Suprapubic skin (tissue), 4 donors: ENCODE data around the gene VGF. TPM values are rescaled to one million over a fixed set of nuclear protein-coding genes. Genes with fewer than 3 reads are reported as not detected.

Experiments
- DNase-seq, 2 donors: peaks; one replicate each; pipeline ENCODE4 v3.0.0-alpha.2; 2019; ENCODE audit warnings: low spot score in 2 of 2
- H3K27ac ChIP-seq: fragments of 200-600 bp; sonication (generic); one replicate; pipeline ENCODE4 v1.5.1; 2019
- H3K27me3 ChIP-seq: fragments of 200-600 bp; sonication (generic); one replicate; pipeline ENCODE4 v1.5.1; 2019
- H3K36me3 ChIP-seq: fragments of 200-600 bp; sonication (generic); one replicate; pipeline ENCODE4 v1.5.1; 2019
- H3K4me1 ChIP-seq: fragments of 200-600 bp; sonication (generic); one replicate; pipeline ENCODE4 v1.5.1; 2019
- H3K4me3 ChIP-seq: fragments of 200-600 bp; sonication (generic); one replicate; pipeline ENCODE4 v1.5.1; 2019; ENCODE audit warnings: mild to moderate bottlenecking
- H3K9me3 ChIP-seq: fragments of 200-600 bp; sonication (generic); one replicate; pipeline ENCODE4 v1.5.1; 2019
- EP300 ChIP-seq: sonication (generic); formaldehyde crosslinking; IDR thresholded peaks from one replicate; pipeline ENCODE4 v1.6.1; 2017; ENCODE audit warnings: antibody characterized with exemption
- POLR2A ChIP-seq, 2 donors: fragments of 450-650 bp; IDR thresholded peaks; one replicate each; pipeline ENCODE4 v1.6.1; 2017; ENCODE audit warnings: antibody characterized with exemption in 2 of 2, mild to moderate bottlenecking in 2 of 2, moderate library complexity in 2 of 2
- POLR2AphosphoS5 ChIP-seq, 3 donors: sonication (generic); formaldehyde crosslinking; IDR thresholded peaks; one replicate each; pipeline ENCODE4 v1.6.1; 2017; ENCODE audit warnings: antibody characterized with exemption in 3 of 3
- WGBS: methylation state at CpG from one replicate; pipeline ENCODE4 v1.1.5; 2018; 5-methylcytosine and 5-hydroxymethylcytosine counted together
- total RNA-seq, 4 donors: library from RNA; depleted of rRNA; stranded (reverse); fragments of >200 nt; gene quantifications; one replicate each; pipeline ENCODE4 v1.1.0, GENCODE V29; 2016
- TF ChIP-seq, protein P1 (sequence below), 2 donors: fragments of 200-600 bp in 1 of 2; fragments of 450-650 bp in 1 of 2; sonication (generic) in 1 of 2; IDR thresholded peaks; one replicate each; pipeline ENCODE4 v1.5.1; 2016 to 2019; ENCODE audit warnings: antibody characterized with exemption in 2 of 2, mild to moderate bottlenecking in 1 of 2, moderate library complexity in 1 of 2

VGF gene
- total RNA-seq, 4 donors from 2014 or later = 0.38 to 0.99 (median 0.59) TPM; not detected in 1

DNA sequence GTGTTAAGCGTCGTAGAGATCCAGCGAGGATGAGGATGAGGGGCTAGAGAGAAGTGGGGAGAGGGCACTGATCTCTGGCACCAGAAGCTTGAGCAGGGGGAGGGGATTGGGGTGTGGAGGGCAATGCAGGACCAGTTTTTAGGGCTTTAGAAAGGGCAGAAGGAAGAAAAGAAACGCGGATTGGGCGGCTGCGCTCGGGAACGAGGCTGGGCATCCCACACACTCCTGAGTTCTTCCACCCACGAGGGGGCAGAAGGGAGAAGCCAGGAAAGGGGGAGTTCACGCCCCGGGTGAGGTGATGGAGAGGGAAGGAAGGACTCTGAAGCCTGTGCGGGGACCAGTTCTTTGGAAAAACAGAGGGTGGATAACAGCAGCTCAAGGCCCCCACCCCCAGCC is 6.1 kb upstream of the VGF start:
- no peak overlapping the region for H3K27ac ChIP-seq
- WGBS = 3% methylated on average over 12 of the region's 13 CpGs
- H3K27me3 ChIP-seq = peaks cover 100% of the 10 kb centered on the region
- no peak overlapping the region for H3K4me3 ChIP-seq
- DNase-seq = no peak
- H3K36me3 ChIP-seq = no peaks in the 10 kb centered on the region
- TF ChIP-seq EP300 = no peak
- no peak for TF ChIP-seq POLR2A (IDR thresholded peaks at IDR 0.05)
- TF ChIP-seq, protein P1, sequence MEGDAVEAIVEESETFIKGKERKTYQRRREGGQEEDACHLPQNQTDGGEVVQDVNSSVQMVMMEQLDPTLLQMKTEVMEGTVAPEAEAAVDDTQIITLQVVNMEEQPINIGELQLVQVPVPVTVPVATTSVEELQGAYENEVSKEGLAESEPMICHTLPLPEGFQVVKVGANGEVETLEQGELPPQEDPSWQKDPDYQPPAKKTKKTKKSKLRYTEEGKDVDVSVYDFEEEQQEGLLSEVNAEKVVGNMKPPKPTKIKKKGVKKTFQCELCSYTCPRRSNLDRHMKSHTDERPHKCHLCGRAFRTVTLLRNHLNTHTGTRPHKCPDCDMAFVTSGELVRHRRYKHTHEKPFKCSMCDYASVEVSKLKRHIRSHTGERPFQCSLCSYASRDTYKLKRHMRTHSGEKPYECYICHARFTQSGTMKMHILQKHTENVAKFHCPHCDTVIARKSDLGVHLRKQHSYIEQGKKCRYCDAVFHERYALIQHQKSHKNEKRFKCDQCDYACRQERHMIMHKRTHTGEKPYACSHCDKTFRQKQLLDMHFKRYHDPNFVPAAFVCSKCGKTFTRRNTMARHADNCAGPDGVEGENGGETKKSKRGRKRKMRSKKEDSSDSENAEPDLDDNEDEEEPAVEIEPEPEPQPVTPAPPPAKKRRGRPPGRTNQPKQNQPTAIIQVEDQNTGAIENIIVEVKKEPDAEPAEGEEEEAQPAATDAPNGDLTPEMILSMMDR (IDR thresholded peaks at IDR 0.05) = no peak
- no peak for TF ChIP-seq POLR2AphosphoS5 (IDR thresholded peaks at IDR 0.05)
- peaks cover 51% of the 10 kb centered on the region for H3K4me1 ChIP-seq
- no peaks in the 10 kb centered on the region for H3K9me3 ChIP-seq

- TF ChIP-seq, protein P1 (IDR thresholded peaks at IDR 0.05) = no peak
- TF ChIP-seq POLR2A (IDR thresholded peaks at IDR 0.05) (no peak), POLR2AphosphoS5 (IDR thresholded peaks at IDR 0.05) (no peak), EP300 (no peak)
- H3K27me3 ChIP-seq = peaks cover 100% of the 10 kb centered on the region
- 2% methylated on average over 17 of the region's 17 CpGs for WGBS
- peaks cover 58% of the 10 kb centered on the region for H3K4me1 ChIP-seq
- no peaks in the 10 kb centered on the region for H3K9me3 ChIP-seq
- no peak overlapping the region for H3K4me3 ChIP-seq
- no peak for DNase-seq
- no peaks in the 10 kb centered on the region for H3K36me3 ChIP-seq
- no peak overlapping the region for H3K27ac ChIP-seq
These were observed 5.5 kb upstream of the VGF start for GRCh38 chr7:101170617-101171441.

DNA sequence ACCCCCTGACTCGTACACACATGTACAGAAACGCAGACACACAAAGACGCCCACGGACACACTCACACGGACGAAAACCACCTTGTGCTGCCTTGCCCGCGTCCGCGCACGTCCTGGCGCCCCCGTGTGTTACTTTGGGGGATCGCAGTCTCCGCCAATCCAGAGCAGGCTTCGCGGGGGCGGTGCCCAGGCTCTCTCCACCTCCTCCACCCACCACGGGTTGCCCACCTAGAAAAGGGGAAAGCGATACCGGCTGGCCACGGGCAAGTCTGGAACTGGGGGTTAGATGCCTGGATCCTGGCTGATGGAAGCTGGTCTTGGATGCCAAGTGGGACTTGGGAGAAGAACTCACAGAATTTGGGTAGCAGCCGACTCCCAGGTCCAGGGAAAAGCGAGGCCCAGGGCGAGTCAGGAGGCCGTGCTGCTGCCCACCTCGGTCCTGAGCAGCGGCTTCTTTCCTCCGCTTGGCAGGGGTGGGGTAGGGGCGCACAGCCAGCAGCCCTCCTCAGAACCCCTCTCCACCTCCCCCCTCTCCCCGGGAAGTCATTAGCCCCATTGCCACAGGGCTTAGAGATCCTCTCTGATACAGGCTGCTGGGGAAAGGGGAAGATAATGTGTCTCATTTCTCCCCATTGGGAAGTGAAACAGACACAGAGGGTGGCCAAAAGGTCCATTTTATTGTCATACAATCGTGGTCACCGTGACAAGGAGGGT is 4.6 kb upstream of the VGF start:
- H3K4me1 ChIP-seq = peaks cover 66% of the 10 kb centered on the region
- H3K27me3 ChIP-seq = peaks cover 100% of the 10 kb centered on the region
- no peak overlapping the region for H3K4me3 ChIP-seq
- no peaks in the 10 kb centered on the region for H3K9me3 ChIP-seq
- 0% methylated on average over 8 of the region's 33 CpGs for WGBS
- DNase-seq = peak; percentile 80 to 85
- no peak overlapping the region for H3K27ac ChIP-seq
- H3K36me3 ChIP-seq = no peaks in the 10 kb centered on the region
- TF ChIP-seq, protein P1 (IDR thresholded peaks at IDR 0.05) = peak; percentile 32 to 93
- TF ChIP-seq POLR2AphosphoS5 (IDR thresholded peaks at IDR 0.05) = no peak

DNA sequence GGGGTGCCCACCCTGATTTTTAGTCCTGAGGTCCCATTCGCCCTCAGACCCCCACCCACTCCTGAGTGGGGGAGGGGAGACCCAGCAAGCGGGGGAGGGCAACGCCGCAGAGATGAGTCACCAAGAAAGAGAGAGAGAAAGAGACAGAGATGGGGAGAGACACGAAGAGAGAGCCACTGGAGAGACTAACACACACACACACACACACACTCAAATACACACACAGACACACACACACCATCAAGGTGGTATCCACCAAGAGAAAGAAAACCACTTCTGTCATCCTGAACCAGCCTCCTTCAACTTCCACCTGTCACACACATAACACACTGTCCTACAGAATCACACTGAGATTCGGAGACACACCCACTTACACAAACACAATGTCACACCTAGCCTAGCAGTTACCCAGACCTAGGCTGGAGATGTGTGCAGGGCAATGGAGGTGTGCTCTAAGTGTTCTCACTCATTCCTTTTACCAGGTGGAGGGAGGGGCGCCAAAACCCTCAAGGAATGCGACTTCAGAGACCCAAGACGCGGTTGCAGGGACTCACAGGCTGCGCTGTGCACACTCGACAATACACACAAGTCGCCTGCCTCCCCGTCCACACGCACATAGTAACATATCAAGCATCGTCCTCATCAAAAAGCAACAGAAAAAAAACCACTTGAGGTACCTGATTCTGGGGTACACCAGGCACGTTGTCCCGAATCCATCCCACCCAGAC is 3.9 kb upstream of the VGF start:
- H3K9me3 ChIP-seq = no peaks in the 10 kb centered on the region
- no peak overlapping the region for H3K4me3 ChIP-seq
- DNase-seq = no peak
- H3K36me3 ChIP-seq = no peaks in the 10 kb centered on the region
- WGBS = 1% methylated on average over 12 of the region's 18 CpGs
- H3K4me1 ChIP-seq = peaks cover 72% of the 10 kb centered on the region
- H3K27ac ChIP-seq = no peak overlapping the region
- H3K27me3 ChIP-seq = peaks cover 100% of the 10 kb centered on the region
- TF ChIP-seq POLR2AphosphoS5 (IDR thresholded peaks at IDR 0.05) (no peak), EP300 (no peak), POLR2A (IDR thresholded peaks at IDR 0.05) (no peak)
- TF ChIP-seq, protein P1 (IDR thresholded peaks at IDR 0.05) = no peak
